ENCODE data around the gene PDGFB. TPM values are rescaled to one million over a fixed set of nuclear protein-coding genes. Genes with fewer than 3 reads are reported as not detected.

The PDGFB gene
- total RNA-seq, 1 donor from 2014 or later = 27.3 TPM

- Histone ChIP-seq H3K4me2 (ENCODE audit: low read length) (peak overlapping the region; percentile 62), H3K4me3 (ENCODE audit: insufficient read depth, low read depth, low read length) (peak overlapping the region; percentile 23), H2AFZ (ENCODE audit: low read depth, low read length) (no peak overlapping the region), H3K27ac (ENCODE audit: low read depth, low read length) (no peak overlapping the region), H3K27me3 (ENCODE audit: insufficient read depth, low read length) (peaks cover 43% of the 10 kb centered on the region), H3K79me2 (ENCODE audit: insufficient read depth, low read length) (no peaks in the 10 kb centered on the region), H3K36me3 (ENCODE audit: insufficient read depth, low read length) (no peaks in the 10 kb centered on the region), H4K20me1 (ENCODE audit: insufficient read depth, low read length) (peaks cover 4% of the 10 kb centered on the region), H3K9ac (ENCODE audit: low read length) (no peak overlapping the region), H3K4me1 (ENCODE audit: insufficient read depth, low read length) (peaks cover 12% of the 10 kb centered on the region), H3K9me3 (ENCODE audit: insufficient read depth, low read depth, low read length) (no peaks in the 10 kb centered on the region)
- Mint-ChIP-seq H3K36me3 (ENCODE audit: low read depth, unreplicated experiment) (peaks cover 2% of the 10 kb centered on the region), H3K27me3 (ENCODE audit: low read depth, unreplicated experiment) (peaks cover 11% of the 10 kb centered on the region), H3K4me3 (ENCODE audit: unreplicated experiment) (peak overlapping the region; percentile 92), H3K4me1 (ENCODE audit: low read depth, unreplicated experiment) (peaks cover 16% of the 10 kb centered on the region), H3K27ac (ENCODE audit: unreplicated experiment) (peak overlapping the region; percentile 88), H3K9me3 (ENCODE audit: unreplicated experiment) (no peaks in the 10 kb centered on the region)
- FAIRE-seq (no peak), DNase-seq (ENCODE audit: low read depth) (no peak)
- TF ChIP-seq CTCF (IDR thresholded peaks at IDR 0.05; ENCODE audit: insufficient read depth, low read depth, low read length) (no peak), EZH2 (IDR thresholded peaks at IDR 0.05; ENCODE audit: insufficient read depth, low read length) (peak; percentile 31)
Measured at GRCh38 chr22:39241794-39242594, 2.8 kb downstream of the PDGFB start.

GRCh38 chr22:39240831-39241793 is 3.7 kb downstream of the PDGFB start:
- no peak overlapping the region for H2AFZ ChIP-seq (ENCODE audit: low read depth, low read length)
- no peak overlapping the region for H3K4me2 ChIP-seq (ENCODE audit: low read length)
- no peak for DNase-seq (ENCODE audit: low read depth)
- H3K27me3 ChIP-seq (ENCODE audit: insufficient read depth, low read length) = peaks cover 36% of the 10 kb centered on the region
- H3K9me3 Mint-ChIP-seq (ENCODE audit: unreplicated experiment) = no peaks in the 10 kb centered on the region
- H3K36me3 Mint-ChIP-seq (ENCODE audit: low read depth, unreplicated experiment) = peaks cover 2% of the 10 kb centered on the region
- no peak for FAIRE-seq
- H3K4me1 Mint-ChIP-seq (ENCODE audit: low read depth, unreplicated experiment) = peaks cover 21% of the 10 kb centered on the region
- peaks cover 4% of the 10 kb centered on the region for H4K20me1 ChIP-seq (ENCODE audit: insufficient read depth, low read length)
- H3K4me3 Mint-ChIP-seq (ENCODE audit: unreplicated experiment) = peak overlapping the region; percentile 92
- H3K27ac Mint-ChIP-seq (ENCODE audit: unreplicated experiment) = peak overlapping the region; percentile 88
- H3K9me3 ChIP-seq (ENCODE audit: insufficient read depth, low read depth, low read length) = no peaks in the 10 kb centered on the region
- no peaks in the 10 kb centered on the region for H3K79me2 ChIP-seq (ENCODE audit: insufficient read depth, low read length)
- no peak overlapping the region for H3K4me3 ChIP-seq (ENCODE audit: insufficient read depth, low read depth, low read length)
- peaks cover 21% of the 10 kb centered on the region for H3K4me1 ChIP-seq (ENCODE audit: insufficient read depth, low read length)
- H3K36me3 ChIP-seq (ENCODE audit: insufficient read depth, low read length) = no peaks in the 10 kb centered on the region
- peaks cover 10% of the 10 kb centered on the region for H3K27me3 Mint-ChIP-seq (ENCODE audit: low read depth, unreplicated experiment)
- no peak overlapping the region for H3K9ac ChIP-seq (ENCODE audit: low read length)
- no peak overlapping the region for H3K27ac ChIP-seq (ENCODE audit: low read depth, low read length)
- TF ChIP-seq CTCF (IDR thresholded peaks at IDR 0.05; ENCODE audit: insufficient read depth, low read depth, low read length) (no peak), EZH2 (IDR thresholded peaks at IDR 0.05; ENCODE audit: insufficient read depth, low read length) (no peak)
